H1 (cell line): ENCODE results near the gene ANKRD17. TPM values are rescaled to one million over a fixed set of nuclear protein-coding genes. Genes with fewer than 3 reads are reported as not detected.

Experiments
- BACH1 ChIP-seq: IDR thresholded peaks from 2 replicates; pipeline ENCODE4 v1.6.1; 2012; ENCODE audit warnings: low read length, improper control_type of control experiment
- CBX5 ChIP-seq: fragments of 300-800, 300-1000 bp; sonication (generic); IDR thresholded peaks from 2 replicates; pipeline ENCODE4 v1.7.1; 2016; ENCODE audit warnings: antibody characterized with exemption, low read length, low read depth
- CEBPB ChIP-seq: IDR thresholded peaks from 2 replicates; pipeline ENCODE4 v1.6.1; 2012; ENCODE audit warnings: low read depth, low read length
- FOSL1 ChIP-seq: IDR thresholded peaks from 2 replicates; pipeline ENCODE4 v1.6.1; 2011; ENCODE audit warnings: mild to moderate bottlenecking, low read depth, low read length, moderate library complexity; ENCODE audit not compliant: insufficient read depth
- GABPA ChIP-seq: IDR thresholded peaks from 2 replicates; pipeline ENCODE4 v1.6.1; 2011; ENCODE audit warnings: mild to moderate bottlenecking, low read length, moderate library complexity, borderline replicate concordance; ENCODE audit not compliant: insufficient read depth
- KDM1A ChIP-seq: fragments of 200-600, 300-600 bp; sonication (generic); IDR thresholded peaks from 2 replicates; pipeline ENCODE4 v1.7.1; 2016; ENCODE audit warnings: mild to moderate bottlenecking, low read length, borderline replicate concordance
- SAP30 ChIP-seq: fragments of 300-600 bp; sonication (generic); IDR thresholded peaks from 2 replicates; pipeline ENCODE4 v1.7.1; 2012; ENCODE audit warnings: low read length, moderate library complexity, mild to moderate bottlenecking, inconsistent platforms; ENCODE audit not compliant: insufficient read depth, insufficient replicate concordance
- SIN3A ChIP-seq, 2 experiments: IDR thresholded peaks in 1 of 2; conservative IDR thresholded peaks in 1 of 2; 2 replicates each; pipeline ENCODE4 v1.6.1; 2011 to 2012; ENCODE audit warnings: low read length in 2 of 2, improper control_type of control experiment in 1 of 2, low read depth in 1 of 2, mild to moderate bottlenecking in 1 of 2
- SP2 ChIP-seq: IDR thresholded peaks from 2 replicates; pipeline ENCODE4 v1.6.1; 2012; ENCODE audit warnings: mild to moderate bottlenecking, low read length, inconsistent platforms
- SRF ChIP-seq: IDR thresholded peaks from 2 replicates; pipeline ENCODE4 v1.6.1; 2011; ENCODE audit warnings: mild to moderate bottlenecking, low read depth, low read length, moderate library complexity
- TEAD4 ChIP-seq: IDR thresholded peaks from 2 replicates; pipeline ENCODE4 v1.6.1; 2012; ENCODE audit warnings: low read depth, low read length, inconsistent platforms, mixed read lengths
- polyA plus RNA-seq, 7 experiments: library from polyadenylated mRNA; depleted of rRNA in 3 of 7; stranded (reverse) in 5 of 7; unstranded in 2 of 7; fragments of >200 nt in 5 of 7; fragments of 200-250 nt in 2 of 7; gene quantifications; 1 replicate in 5 of 7; 2 replicates in 1 of 7; 4 replicates in 1 of 7; pipeline versions ENCODE4 v1.2.1 to v1.2.3, GENCODE V29; 2011 to 2013; ENCODE audit warnings: missing spikeins in 2 of 7, mixed read lengths in 2 of 7
- total RNA-seq: library from RNA; stranded (reverse); fragmentation: NEBNext Ultra II Directional; extraction: Animal tissue kit (Norgen Biotek cat#: 25700); gene quantifications from 2 replicates; pipeline ENCODE4 v1.2.1, GENCODE V29; 2021
- TF ChIP-seq, protein P1 (sequence below): fragments of 300-600 bp; sonication (generic); IDR thresholded peaks from 2 replicates; pipeline ENCODE4 v1.7.1; 2012; ENCODE audit warnings: low read length, moderate library complexity, mild to moderate bottlenecking, inconsistent platforms; ENCODE audit not compliant: insufficient replicate concordance

ANKRD17 gene
- total and polyA plus RNA-seq, 2 of the 8 experiments (the other 6 are each of a cell fraction or from before 2014, with no cell fraction given): 42.4 to 93.7 TPM

DNA sequence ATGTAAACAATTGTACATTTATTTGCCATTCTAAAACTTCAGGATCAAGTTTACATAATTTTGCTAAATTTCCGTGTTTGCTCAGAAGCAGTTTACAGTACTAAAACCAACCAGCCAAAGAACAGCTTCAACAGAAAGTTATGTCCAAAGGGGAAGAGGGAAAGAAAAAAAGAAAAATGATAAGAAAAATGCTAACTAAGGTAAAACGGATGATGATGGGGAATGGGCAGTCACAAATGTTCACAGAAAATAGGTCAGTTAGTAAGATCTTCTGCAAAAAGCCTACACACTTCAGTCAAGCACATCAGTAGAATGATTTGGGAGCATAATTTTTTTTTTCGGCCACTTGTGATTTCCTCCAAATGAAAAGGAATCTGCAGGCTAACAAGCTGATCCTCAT is 182.8 kb downstream of the ANKRD17 start (continued):
- TF ChIP-seq, protein P1, sequence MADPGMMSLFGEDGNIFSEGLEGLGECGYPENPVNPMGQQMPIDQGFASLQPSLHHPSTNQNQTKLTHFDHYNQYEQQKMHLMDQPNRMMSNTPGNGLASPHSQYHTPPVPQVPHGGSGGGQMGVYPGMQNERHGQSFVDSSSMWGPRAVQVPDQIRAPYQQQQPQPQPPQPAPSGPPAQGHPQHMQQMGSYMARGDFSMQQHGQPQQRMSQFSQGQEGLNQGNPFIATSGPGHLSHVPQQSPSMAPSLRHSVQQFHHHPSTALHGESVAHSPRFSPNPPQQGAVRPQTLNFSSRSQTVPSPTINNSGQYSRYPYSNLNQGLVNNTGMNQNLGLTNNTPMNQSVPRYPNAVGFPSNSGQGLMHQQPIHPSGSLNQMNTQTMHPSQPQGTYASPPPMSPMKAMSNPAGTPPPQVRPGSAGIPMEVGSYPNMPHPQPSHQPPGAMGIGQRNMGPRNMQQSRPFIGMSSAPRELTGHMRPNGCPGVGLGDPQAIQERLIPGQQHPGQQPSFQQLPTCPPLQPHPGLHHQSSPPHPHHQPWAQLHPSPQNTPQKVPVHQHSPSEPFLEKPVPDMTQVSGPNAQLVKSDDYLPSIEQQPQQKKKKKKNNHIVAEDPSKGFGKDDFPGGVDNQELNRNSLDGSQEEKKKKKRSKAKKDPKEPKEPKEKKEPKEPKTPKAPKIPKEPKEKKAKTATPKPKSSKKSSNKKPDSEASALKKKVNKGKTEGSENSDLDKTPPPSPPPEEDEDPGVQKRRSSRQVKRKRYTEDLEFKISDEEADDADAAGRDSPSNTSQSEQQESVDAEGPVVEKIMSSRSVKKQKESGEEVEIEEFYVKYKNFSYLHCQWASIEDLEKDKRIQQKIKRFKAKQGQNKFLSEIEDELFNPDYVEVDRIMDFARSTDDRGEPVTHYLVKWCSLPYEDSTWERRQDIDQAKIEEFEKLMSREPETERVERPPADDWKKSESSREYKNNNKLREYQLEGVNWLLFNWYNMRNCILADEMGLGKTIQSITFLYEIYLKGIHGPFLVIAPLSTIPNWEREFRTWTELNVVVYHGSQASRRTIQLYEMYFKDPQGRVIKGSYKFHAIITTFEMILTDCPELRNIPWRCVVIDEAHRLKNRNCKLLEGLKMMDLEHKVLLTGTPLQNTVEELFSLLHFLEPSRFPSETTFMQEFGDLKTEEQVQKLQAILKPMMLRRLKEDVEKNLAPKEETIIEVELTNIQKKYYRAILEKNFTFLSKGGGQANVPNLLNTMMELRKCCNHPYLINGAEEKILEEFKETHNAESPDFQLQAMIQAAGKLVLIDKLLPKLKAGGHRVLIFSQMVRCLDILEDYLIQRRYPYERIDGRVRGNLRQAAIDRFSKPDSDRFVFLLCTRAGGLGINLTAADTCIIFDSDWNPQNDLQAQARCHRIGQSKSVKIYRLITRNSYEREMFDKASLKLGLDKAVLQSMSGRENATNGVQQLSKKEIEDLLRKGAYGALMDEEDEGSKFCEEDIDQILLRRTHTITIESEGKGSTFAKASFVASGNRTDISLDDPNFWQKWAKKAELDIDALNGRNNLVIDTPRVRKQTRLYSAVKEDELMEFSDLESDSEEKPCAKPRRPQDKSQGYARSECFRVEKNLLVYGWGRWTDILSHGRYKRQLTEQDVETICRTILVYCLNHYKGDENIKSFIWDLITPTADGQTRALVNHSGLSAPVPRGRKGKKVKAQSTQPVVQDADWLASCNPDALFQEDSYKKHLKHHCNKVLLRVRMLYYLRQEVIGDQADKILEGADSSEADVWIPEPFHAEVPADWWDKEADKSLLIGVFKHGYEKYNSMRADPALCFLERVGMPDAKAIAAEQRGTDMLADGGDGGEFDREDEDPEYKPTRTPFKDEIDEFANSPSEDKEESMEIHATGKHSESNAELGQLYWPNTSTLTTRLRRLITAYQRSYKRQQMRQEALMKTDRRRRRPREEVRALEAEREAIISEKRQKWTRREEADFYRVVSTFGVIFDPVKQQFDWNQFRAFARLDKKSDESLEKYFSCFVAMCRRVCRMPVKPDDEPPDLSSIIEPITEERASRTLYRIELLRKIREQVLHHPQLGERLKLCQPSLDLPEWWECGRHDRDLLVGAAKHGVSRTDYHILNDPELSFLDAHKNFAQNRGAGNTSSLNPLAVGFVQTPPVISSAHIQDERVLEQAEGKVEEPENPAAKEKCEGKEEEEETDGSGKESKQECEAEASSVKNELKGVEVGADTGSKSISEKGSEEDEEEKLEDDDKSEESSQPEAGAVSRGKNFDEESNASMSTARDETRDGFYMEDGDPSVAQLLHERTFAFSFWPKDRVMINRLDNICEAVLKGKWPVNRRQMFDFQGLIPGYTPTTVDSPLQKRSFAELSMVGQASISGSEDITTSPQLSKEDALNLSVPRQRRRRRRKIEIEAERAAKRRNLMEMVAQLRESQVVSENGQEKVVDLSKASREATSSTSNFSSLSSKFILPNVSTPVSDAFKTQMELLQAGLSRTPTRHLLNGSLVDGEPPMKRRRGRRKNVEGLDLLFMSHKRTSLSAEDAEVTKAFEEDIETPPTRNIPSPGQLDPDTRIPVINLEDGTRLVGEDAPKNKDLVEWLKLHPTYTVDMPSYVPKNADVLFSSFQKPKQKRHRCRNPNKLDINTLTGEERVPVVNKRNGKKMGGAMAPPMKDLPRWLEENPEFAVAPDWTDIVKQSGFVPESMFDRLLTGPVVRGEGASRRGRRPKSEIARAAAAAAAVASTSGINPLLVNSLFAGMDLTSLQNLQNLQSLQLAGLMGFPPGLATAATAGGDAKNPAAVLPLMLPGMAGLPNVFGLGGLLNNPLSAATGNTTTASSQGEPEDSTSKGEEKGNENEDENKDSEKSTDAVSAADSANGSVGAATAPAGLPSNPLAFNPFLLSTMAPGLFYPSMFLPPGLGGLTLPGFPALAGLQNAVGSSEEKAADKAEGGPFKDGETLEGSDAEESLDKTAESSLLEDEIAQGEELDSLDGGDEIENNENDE: no peak
- no peak for TF ChIP-seq SIN3A (conservative IDR thresholded peaks at IDR 0.05 in 1 of 2, IDR thresholded peaks at IDR 0.05 in 1 of 2; ENCODE audit: low read depth in 1 of 2, low read length in 2 of 2)
- no peak for TF ChIP-seq GABPA
- TF ChIP-seq SAP30: no peak
- no peak for TF ChIP-seq KDM1A
- no peak for TF ChIP-seq SRF
- no peak for TF ChIP-seq SP2
- no peak for TF ChIP-seq CEBPB
- no peak for TF ChIP-seq CBX5
- no peak for TF ChIP-seq BACH1
- no peak for TF ChIP-seq TEAD4
- no peak for TF ChIP-seq FOSL1
- TF ChIP-seq, all 59 proteins: peak for 0
